H9 (cell line): ENCODE data around the gene TRRAP. TPM values are rescaled to one million over a fixed set of nuclear protein-coding genes. Genes with fewer than 3 reads are reported as not detected.

ENCODE experiments used
- DNase-seq: peaks from one replicate; pipeline ENCODE4 v3.0.0-alpha.2; 2017
- H2AFZ ChIP-seq: one replicate; pipeline ENCODE4 v1.6.1; 2013; ENCODE audit warnings: mild to moderate bottlenecking, low read length, control low read depth, moderate library complexity
- H2AK5ac ChIP-seq: 2 replicates; pipeline ENCODE4 v1.6.1; 2013; ENCODE audit warnings: low read length, control low read depth, mixed read lengths; ENCODE audit not compliant: insufficient read length
- H2BK120ac ChIP-seq: one replicate; pipeline ENCODE4 v1.6.1; 2013; ENCODE audit warnings: low read depth, mild to moderate bottlenecking, low read length, control low read depth, inconsistent platforms; ENCODE audit not compliant: poor library complexity, severe bottlenecking
- H2BK12ac ChIP-seq: 2 replicates; pipeline ENCODE4 v1.6.1; 2013; ENCODE audit warnings: low read length, control low read depth, mixed read lengths, low read depth; ENCODE audit not compliant: insufficient read length
- H2BK15ac ChIP-seq: 2 replicates; pipeline ENCODE4 v1.6.1; 2013; ENCODE audit warnings: low read depth, low read length, control low read depth
- H2BK20ac ChIP-seq: one replicate; pipeline ENCODE4 v1.6.1; 2013; ENCODE audit warnings: low read depth, mild to moderate bottlenecking, low read length, control low read depth, inconsistent platforms; ENCODE audit not compliant: poor library complexity, severe bottlenecking
- H2BK5ac ChIP-seq: 2 replicates; pipeline ENCODE4 v1.6.1; 2013; ENCODE audit warnings: low read length, control low read depth, mixed read lengths; ENCODE audit not compliant: insufficient read length
- H3K14ac ChIP-seq: 2 replicates; pipeline ENCODE4 v1.6.1; 2013; ENCODE audit warnings: low read length, control low read depth; ENCODE audit not compliant: insufficient read depth
- H3K18ac ChIP-seq: 2 replicates; pipeline ENCODE4 v1.6.1; 2013; ENCODE audit warnings: low read depth, mild to moderate bottlenecking, mixed read lengths, low read length, control low read depth; ENCODE audit not compliant: insufficient read length
- H3K23ac ChIP-seq: 2 replicates; pipeline ENCODE4 v1.6.1; 2013; ENCODE audit warnings: low read length, control low read depth, mixed read lengths, low read depth; ENCODE audit not compliant: insufficient read length
- H3K23me2 ChIP-seq: 2 replicates; pipeline ENCODE4 v1.6.1; 2013; ENCODE audit warnings: low read depth, mild to moderate bottlenecking, mixed read lengths, low read length, control low read depth; ENCODE audit not compliant: insufficient read length, poor library complexity, severe bottlenecking
- H3K27ac ChIP-seq: 2 replicates; pipeline ENCODE4 v1.5.1; 2013; ENCODE audit warnings: low read length, control low read depth, mixed read lengths, low read depth; ENCODE audit not compliant: insufficient read length
- H3K27me3 ChIP-seq: 2 replicates; pipeline ENCODE4 v1.6.1; 2013; ENCODE audit warnings: low read length, control low read depth, inconsistent platforms; ENCODE audit not compliant: insufficient read depth
- H3K4ac ChIP-seq: 2 replicates; pipeline ENCODE4 v1.6.1; 2013; ENCODE audit warnings: low read depth, mild to moderate bottlenecking, control low read depth, inconsistent platforms, low read length, moderate library complexity
- H3K4me1 ChIP-seq: 2 replicates; pipeline ENCODE4 v1.6.1; 2013; ENCODE audit warnings: low read length, control low read depth, inconsistent platforms; ENCODE audit not compliant: insufficient read depth
- H3K4me2 ChIP-seq: 2 replicates; pipeline ENCODE4 v1.6.1; 2013; ENCODE audit warnings: low read length, control low read depth, mixed read lengths; ENCODE audit not compliant: insufficient read length, insufficient read depth
- H3K56ac ChIP-seq: 2 replicates; pipeline ENCODE4 v1.6.1; 2013; ENCODE audit warnings: low read depth, mild to moderate bottlenecking, mixed read lengths, low read length, control low read depth; ENCODE audit not compliant: insufficient read length
- H3K79me1 ChIP-seq: 2 replicates; pipeline ENCODE4 v1.6.1; 2013; ENCODE audit warnings: low read depth, mild to moderate bottlenecking, moderate library complexity, low read length, control low read depth, inconsistent platforms; ENCODE audit not compliant: insufficient read depth, poor library complexity, severe bottlenecking
- H3K79me2 ChIP-seq: 2 replicates; pipeline ENCODE4 v1.6.1; 2013; ENCODE audit warnings: low read length, control low read depth, inconsistent platforms; ENCODE audit not compliant: insufficient read depth
- H3K9ac ChIP-seq: 2 replicates; pipeline ENCODE4 v1.6.1; 2013; ENCODE audit warnings: low read length, control low read depth, mixed read lengths; ENCODE audit not compliant: insufficient read length; ENCODE audit errors: extremely low read depth
- H3K9me3 ChIP-seq: one replicate; pipeline ENCODE4 v1.6.1; 2013; ENCODE audit warnings: low read depth, low read length, inconsistent platforms; ENCODE audit not compliant: control insufficient read depth
- H3T11ph ChIP-seq: one replicate; pipeline ENCODE4 v1.6.1; 2013; ENCODE audit warnings: mild to moderate bottlenecking, low read length, control low read depth, inconsistent platforms
- H4K20me1 ChIP-seq: one replicate; pipeline ENCODE4 v1.6.1; 2013; ENCODE audit not compliant: control insufficient read depth, insufficient read length, insufficient read depth
- H4K5ac ChIP-seq: 2 replicates; pipeline ENCODE4 v1.6.1; 2013; ENCODE audit warnings: low read depth, mild to moderate bottlenecking, mixed read lengths, low read length, control low read depth; ENCODE audit not compliant: insufficient read length
- H4K8ac ChIP-seq: replicated peaks from 2 replicates; pipeline ENCODE4 v1.6.1; 2013; ENCODE audit warnings: low read length, control low read depth, mixed read lengths, low read depth; ENCODE audit not compliant: insufficient read length
- H4K91ac ChIP-seq: 2 replicates; pipeline ENCODE4 v1.6.1; 2013; ENCODE audit warnings: low read depth, mild to moderate bottlenecking, moderate library complexity, mixed read lengths, low read length, control low read depth; ENCODE audit not compliant: insufficient read length
- H3K27ac Mint-ChIP-seq, 3 experiments: 2 replicates in 2 of 3; 3 replicates in 1 of 3; pipeline ENCODE4 v1.8.0; 2020 to 2021; ENCODE audit warnings: mixed read lengths in 3 of 3, mild to moderate bottlenecking in 1 of 3, moderate library complexity in 1 of 3
- H3K27me3 Mint-ChIP-seq: 2 replicates; pipeline ENCODE4 v1.8.0; 2021; ENCODE audit warnings: low read depth, mild to moderate bottlenecking, moderate library complexity, mixed read lengths
- H3K36me3 Mint-ChIP-seq, 3 experiments: 2 replicates in 2 of 3; 3 replicates in 1 of 3; pipeline ENCODE4 v1.8.0; 2020 to 2021; ENCODE audit warnings: low read depth in 3 of 3, mixed read lengths in 3 of 3; ENCODE audit not compliant: insufficient read depth in 1 of 3
- H3K4me1 Mint-ChIP-seq, 2 experiments: 2 replicates each; pipeline ENCODE4 v1.8.0; 2020; ENCODE audit warnings: mixed read lengths in 2 of 2
- H3K4me3 Mint-ChIP-seq, 2 experiments: 2 replicates in 1 of 2; 3 replicates in 1 of 2; pipeline ENCODE4 v1.8.0; 2020 to 2021; ENCODE audit warnings: mild to moderate bottlenecking in 2 of 2, mixed read lengths in 2 of 2, moderate library complexity in 1 of 2
- H3K9me3 Mint-ChIP-seq, 2 experiments: 2 replicates in 1 of 2; 3 replicates in 1 of 2; pipeline ENCODE4 v1.8.0; 2020; ENCODE audit warnings: mild to moderate bottlenecking in 2 of 2, mixed read lengths in 2 of 2, moderate library complexity in 1 of 2
- WGBS: extraction: QIAGEN DNeasy Blood & Tissue Kit; methylation state at CpG from one replicate; pipeline ENCODE4 v1.1.7; 2013; ENCODE audit warnings: missing lambda C conversion rate, low lambda C conversion rate, mixed read lengths; ENCODE audit not compliant: insufficient read length; ENCODE audit errors: extremely low coverage; 5-methylcytosine and 5-hydroxymethylcytosine counted together
- total RNA-seq: library from RNA; stranded (reverse); gene quantifications from 2 replicates; pipeline ENCODE4 v1.2.1, GENCODE V29; 2021
- TF ChIP-seq, protein P1 (sequence below): fragments of 200-600 bp; sonication (generic); conservative IDR thresholded peaks from 3 replicates; pipeline ENCODE4 v1.8.0; 2021; ENCODE audit warnings: antibody characterized with exemption, mild to moderate bottlenecking

TRRAP gene
- total RNA-seq, 1 experiment from 2014 or later: 58.6 TPM

DNA sequence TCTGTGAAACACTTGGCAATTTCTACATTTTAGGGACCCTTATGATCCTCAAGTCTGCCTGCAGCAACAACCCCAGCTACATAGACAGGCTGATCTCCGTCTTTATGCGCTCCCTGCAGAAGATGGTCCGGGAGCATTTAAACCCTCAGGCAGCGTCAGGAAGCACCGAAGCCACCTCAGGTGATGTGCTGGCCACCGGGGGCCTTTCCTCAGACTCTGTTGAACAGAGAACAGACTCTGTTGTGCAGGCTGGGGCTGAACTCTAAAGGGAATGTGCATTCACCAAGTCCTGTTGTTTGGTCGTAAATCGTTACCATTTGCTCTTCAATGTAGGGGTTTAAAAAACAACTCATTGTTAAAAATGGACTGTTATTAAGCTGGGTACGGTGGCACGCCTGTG, 86.3 kb downstream of the TRRAP start:
- H2BK120ac ChIP-seq: no peak overlapping the region
- no peak overlapping the region for H3K4me2 ChIP-seq
- no peak overlapping the region for H3K14ac ChIP-seq
- Mint-ChIP-seq H3K27ac (no peak overlapping the region), H3K4me1 (no peaks in the 10 kb centered on the region), H3K27me3 (no peaks in the 10 kb centered on the region), H3K9me3 (no peaks in the 10 kb centered on the region), H3K36me3 (peaks cover 51 to 93% (median 82%) of the 10 kb centered on the region in 3 experiments; a peak in 6 of 7 replicates), H3K4me3 (no peak overlapping the region)
- no peak overlapping the region for H4K8ac ChIP-seq
- H3K27me3 ChIP-seq: no peaks in the 10 kb centered on the region
- no CpG with 5 or more reads among the region's 10 CpGs for WGBS
- DNase-seq: no peak
- H4K20me1 ChIP-seq: no peaks in the 10 kb centered on the region
- TF ChIP-seq, protein P1, sequence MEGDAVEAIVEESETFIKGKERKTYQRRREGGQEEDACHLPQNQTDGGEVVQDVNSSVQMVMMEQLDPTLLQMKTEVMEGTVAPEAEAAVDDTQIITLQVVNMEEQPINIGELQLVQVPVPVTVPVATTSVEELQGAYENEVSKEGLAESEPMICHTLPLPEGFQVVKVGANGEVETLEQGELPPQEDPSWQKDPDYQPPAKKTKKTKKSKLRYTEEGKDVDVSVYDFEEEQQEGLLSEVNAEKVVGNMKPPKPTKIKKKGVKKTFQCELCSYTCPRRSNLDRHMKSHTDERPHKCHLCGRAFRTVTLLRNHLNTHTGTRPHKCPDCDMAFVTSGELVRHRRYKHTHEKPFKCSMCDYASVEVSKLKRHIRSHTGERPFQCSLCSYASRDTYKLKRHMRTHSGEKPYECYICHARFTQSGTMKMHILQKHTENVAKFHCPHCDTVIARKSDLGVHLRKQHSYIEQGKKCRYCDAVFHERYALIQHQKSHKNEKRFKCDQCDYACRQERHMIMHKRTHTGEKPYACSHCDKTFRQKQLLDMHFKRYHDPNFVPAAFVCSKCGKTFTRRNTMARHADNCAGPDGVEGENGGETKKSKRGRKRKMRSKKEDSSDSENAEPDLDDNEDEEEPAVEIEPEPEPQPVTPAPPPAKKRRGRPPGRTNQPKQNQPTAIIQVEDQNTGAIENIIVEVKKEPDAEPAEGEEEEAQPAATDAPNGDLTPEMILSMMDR: no peak
- H3K23ac ChIP-seq: no peak overlapping the region
- no peak overlapping the region for H2BK5ac ChIP-seq
- no peak overlapping the region for H2AK5ac ChIP-seq
- no peak overlapping the region for H2BK12ac ChIP-seq
- H4K91ac ChIP-seq: no peak overlapping the region
- no peaks in the 10 kb centered on the region for H3K79me1 ChIP-seq
- no peak overlapping the region for H2BK20ac ChIP-seq
- no peak overlapping the region for H4K5ac ChIP-seq
- H3K27ac ChIP-seq: no peak overlapping the region
- no peak overlapping the region for H2AFZ ChIP-seq
- no peak overlapping the region for H3K56ac ChIP-seq
- H3K18ac ChIP-seq: no peak overlapping the region
- H3K79me2 ChIP-seq: no peaks in the 10 kb centered on the region
- no peaks in the 10 kb centered on the region for H3K9me3 ChIP-seq
- H3K23me2 ChIP-seq: no peaks in the 10 kb centered on the region
- H3K4ac ChIP-seq: no peak overlapping the region
- no peak overlapping the region for H2BK15ac ChIP-seq
- no peak overlapping the region for H3K9ac ChIP-seq
- no peaks in the 10 kb centered on the region for H3K4me1 ChIP-seq
- no peak overlapping the region for H3T11ph ChIP-seq
